ENCODE data around the gene IGLL1.

Gene IGLL1

GRCh38 chr22:23526596-23527316 lies 53.3 kb downstream of the IGLL1 start:
- DNase-seq, result no peak
- Histone ChIP-seq H3K4me3 (ENCODE audit: low read depth, low read length) (no peak overlapping the region), H3K27me3 (replicated peaks) (no peaks in the 10 kb centered on the region), H3K27ac (no peak overlapping the region), H3K36me3 (replicated peaks) (no peaks in the 10 kb centered on the region)
- in situ Hi-C loops (cut with HindIII; ENCODE audit: low pct_ligation_motif_present, low sequenced_read_pairs), result no loop called here
- TF ChIP-seq CTCF (IDR thresholded peaks at IDR 0.05; ENCODE audit: low read depth, low read length, missing control alignments), result no peak

GRCh38 chr22:23525510-23525909 lies 54.6 kb downstream of the IGLL1 start:
- H3K27me3 ChIP-seq (replicated peaks), result no peaks in the 10 kb centered on the region
- in situ Hi-C loops (cut with HindIII; ENCODE audit: low pct_ligation_motif_present, low sequenced_read_pairs), result no loop called here
- H3K36me3 ChIP-seq (replicated peaks), result no peaks in the 10 kb centered on the region
- TF ChIP-seq CTCF (IDR thresholded peaks at IDR 0.05; ENCODE audit: low read depth, low read length, missing control alignments), result no peak
- DNase-seq, result no peak
- H3K4me3 ChIP-seq (ENCODE audit: low read depth, low read length), result no peak overlapping the region
- no peak overlapping the region for H3K27ac ChIP-seq

- in situ Hi-C loops (cut with HindIII; ENCODE audit: low pct_ligation_motif_present, low sequenced_read_pairs), result no loop called here
- Histone ChIP-seq H3K27ac (no peak overlapping the region), H3K4me3 (ENCODE audit: low read depth, low read length) (no peak overlapping the region), H3K27me3 (replicated peaks) (no peaks in the 10 kb centered on the region), H3K36me3 (replicated peaks) (no peaks in the 10 kb centered on the region)
- no peak for TF ChIP-seq CTCF (IDR thresholded peaks at IDR 0.05; ENCODE audit: low read depth, low read length, missing control alignments)
- DNase-seq, result no peak
Measured at GRCh38 chr22:23524226-23524625, 55.9 kb downstream of the IGLL1 start.

GRCh38 chr22:23523713-23524112 lies 56.4 kb downstream of the IGLL1 start:
- DNase-seq, result no peak
- Histone ChIP-seq H3K27ac (no peak overlapping the region), H3K4me3 (ENCODE audit: low read depth, low read length) (no peak overlapping the region), H3K27me3 (replicated peaks) (no peaks in the 10 kb centered on the region), H3K36me3 (replicated peaks) (no peaks in the 10 kb centered on the region)
- TF ChIP-seq CTCF (IDR thresholded peaks at IDR 0.05; ENCODE audit: low read depth, low read length, missing control alignments), result no peak
- in situ Hi-C loops (cut with HindIII; ENCODE audit: low pct_ligation_motif_present, low sequenced_read_pairs), result no loop called here

All from brain microvascular endothelial cell (primary cell).